Activated CD8-positive, alpha-beta memory T cell treated with anti-CD3 and anti-CD28 coated beads, Interleukin-2, amount 10 ng/mL, durations not matched to agents 7 days and 5 days (primary cell): Measurements from ENCODE around the gene SCTR. TPM values are rescaled to one million over a fixed set of nuclear protein-coding genes. Genes with fewer than 3 reads are reported as not detected.

Experiments
- ATAC-seq: fragments of 150-1000 bp; cut with Tn5 transposase; one replicate; pipeline ENCODE4 v1.10.0; 2021; ENCODE audit warnings: moderate library complexity
- CTCF ChIA-PET: fragments of 350-600 bp; sonication (Branson Sonifier 250); formaldehyde crosslinking; loops from one replicate; lab custom pipeline; 2021; ENCODE audit warnings: antibody characterized with exemption; lab: Charles Lee
- DNase-seq: peaks from one replicate; pipeline ENCODE4 v3.0.0-alpha.2; 2020
- H3K27ac Mint-ChIP-seq: one replicate; pipeline ENCODE4 v1.8.0; 2021; ENCODE audit warnings: mild to moderate bottlenecking, mixed read lengths
- H3K27me3 Mint-ChIP-seq: one replicate; pipeline ENCODE4 v1.8.0; 2021; ENCODE audit warnings: mixed read lengths
- H3K36me3 Mint-ChIP-seq: one replicate; pipeline ENCODE4 v1.8.0; 2021; ENCODE audit warnings: mild to moderate bottlenecking, mixed read lengths
- H3K4me1 Mint-ChIP-seq: one replicate; pipeline ENCODE4 v1.8.0; 2021; ENCODE audit warnings: mixed read lengths
- H3K4me3 Mint-ChIP-seq: one replicate; pipeline ENCODE4 v1.8.0; 2021; ENCODE audit warnings: mild to moderate bottlenecking, moderate library complexity, mixed read lengths
- H3K9me3 Mint-ChIP-seq: one replicate; pipeline ENCODE4 v1.8.0; 2022; ENCODE audit warnings: low read depth, mixed read lengths
- total RNA-seq, 2 experiments: library from RNA; stranded (reverse); gene quantifications; one replicate each; pipeline ENCODE4 v1.2.3, GENCODE V29; 2021

SCTR gene
- total RNA-seq, 2 experiments from 2014 or later = not detected

DNA sequence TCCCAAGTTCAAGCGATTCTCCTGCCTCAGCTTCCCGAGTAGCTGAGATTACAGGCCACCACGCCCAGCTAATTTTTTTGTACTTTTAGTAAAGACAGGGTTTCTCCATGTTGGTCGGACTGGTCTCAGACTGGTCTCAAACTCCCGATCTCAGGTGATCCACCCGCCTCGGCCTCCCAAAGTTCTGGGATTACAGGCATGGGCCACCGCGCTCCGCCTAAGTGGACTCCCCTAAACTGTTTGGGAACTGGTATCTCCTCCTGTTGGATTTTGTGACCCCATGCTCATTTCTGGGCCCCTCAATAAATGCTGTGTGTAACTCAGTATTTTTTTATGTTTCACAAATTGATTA lies 5.2 kb downstream of the SCTR start:
- DNase-seq (no peak), ATAC-seq (no peak)
- H3K36me3 Mint-ChIP-seq = no peaks in the 10 kb centered on the region
- H3K27me3 Mint-ChIP-seq = peaks cover 24% of the 10 kb centered on the region
- H3K4me1 Mint-ChIP-seq = no peaks in the 10 kb centered on the region
- no peak overlapping the region for H3K27ac Mint-ChIP-seq
- CTCF ChIA-PET = no interaction called here
- no peaks in the 10 kb centered on the region for H3K9me3 Mint-ChIP-seq
- no peak overlapping the region for H3K4me3 Mint-ChIP-seq

DNA sequence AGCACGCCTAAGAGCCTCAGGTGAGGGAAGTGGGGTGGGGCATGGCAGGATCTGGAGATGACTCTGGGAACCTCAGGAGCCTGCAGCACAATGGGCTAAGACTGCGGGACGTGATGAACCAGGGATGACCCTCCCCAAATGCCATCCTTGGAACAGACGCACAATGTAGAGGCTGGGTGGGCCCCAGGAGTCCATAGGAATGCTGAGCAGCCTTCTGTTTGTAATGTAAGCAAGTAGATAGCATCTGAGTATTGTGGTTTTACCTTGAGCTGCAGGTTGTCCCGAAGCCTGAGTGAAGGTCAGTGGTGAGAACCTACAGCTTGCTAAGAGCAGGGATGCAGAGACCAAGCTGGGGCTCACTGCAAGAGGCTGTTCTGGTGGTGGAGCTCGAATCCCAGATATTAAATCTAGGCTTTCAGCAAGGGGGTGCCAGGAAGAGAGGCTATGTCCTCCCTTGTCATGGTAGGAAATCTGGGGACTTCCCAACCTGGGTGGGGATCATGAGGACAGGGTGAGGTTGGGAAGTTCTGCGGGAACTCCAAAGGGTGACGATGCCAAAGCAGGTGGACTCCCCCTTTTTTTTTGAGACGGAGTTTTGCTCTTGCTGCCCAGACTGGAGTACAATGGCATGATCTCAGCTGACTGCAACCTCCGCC lies 5.8 kb downstream of the SCTR start:
- Mint-ChIP-seq H3K27me3 (peaks cover 21% of the 10 kb centered on the region), H3K27ac (no peak overlapping the region), H3K36me3 (no peaks in the 10 kb centered on the region), H3K9me3 (no peaks in the 10 kb centered on the region), H3K4me3 (no peak overlapping the region), H3K4me1 (no peaks in the 10 kb centered on the region)
- CTCF ChIA-PET = interaction anchor here (0.7 to 1.6 kb wide), 2 partner anchors 11 to 57 kb away, joined by 3 read pairs; no protein-coding TSS in a partner anchor
- no peak for DNase-seq
- no peak for ATAC-seq

DNA sequence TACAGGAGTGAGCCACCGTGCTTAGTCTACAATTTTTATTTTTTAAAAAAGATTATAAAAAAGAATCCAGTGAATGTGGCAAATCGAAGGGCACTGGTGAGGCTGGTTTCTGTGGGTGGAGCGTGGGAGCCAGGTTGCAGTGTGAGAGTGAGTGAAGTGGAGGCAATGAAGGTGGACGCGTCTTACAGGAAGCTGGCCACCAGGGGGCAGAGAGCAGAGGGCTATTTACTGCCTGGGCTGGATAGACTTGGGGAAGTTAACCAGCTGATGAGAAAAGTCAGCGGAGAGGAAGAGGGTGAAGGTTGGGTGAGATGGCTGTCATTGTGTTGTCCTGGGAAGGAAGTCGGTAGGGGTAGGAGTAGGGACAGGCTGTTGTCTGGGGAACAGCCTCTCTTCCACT lies 6.8 kb downstream of the SCTR start:
- H3K4me1 Mint-ChIP-seq = no peaks in the 10 kb centered on the region
- H3K9me3 Mint-ChIP-seq = no peaks in the 10 kb centered on the region
- ATAC-seq = peak; percentile 49
- DNase-seq = peak; percentile 59
- CTCF ChIA-PET = interaction anchor here (0.9 to 1.6 kb wide), 2 partner anchors 12 to 31 kb away, joined by 3 read pairs; no protein-coding TSS in a partner anchor
- H3K27me3 Mint-ChIP-seq = peaks cover 12% of the 10 kb centered on the region
- no peak overlapping the region for H3K27ac Mint-ChIP-seq
- no peak overlapping the region for H3K4me3 Mint-ChIP-seq
- H3K36me3 Mint-ChIP-seq = no peaks in the 10 kb centered on the region

DNA sequence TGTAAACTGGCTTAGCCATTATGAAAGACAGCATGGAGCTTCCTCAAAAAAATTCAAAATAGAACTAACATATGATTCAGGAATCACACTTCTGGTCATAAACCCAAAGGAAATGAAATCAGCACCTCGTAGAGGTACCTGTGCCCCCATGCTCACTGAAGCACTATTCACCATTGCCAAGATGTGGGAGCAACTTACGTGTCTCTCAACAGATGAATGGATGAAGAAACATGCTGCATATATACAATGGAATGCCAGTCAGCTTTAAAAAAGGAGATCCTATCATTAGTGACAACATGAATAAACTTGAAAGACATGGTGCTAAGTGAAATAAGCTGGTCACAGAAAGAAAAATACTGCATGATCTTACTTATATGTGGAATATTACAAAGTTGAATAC lies 8.2 kb downstream of the SCTR start:
- Mint-ChIP-seq H3K27me3 (peaks cover 9% of the 10 kb centered on the region), H3K36me3 (no peaks in the 10 kb centered on the region), H3K4me1 (no peaks in the 10 kb centered on the region), H3K27ac (no peak overlapping the region), H3K9me3 (no peaks in the 10 kb centered on the region), H3K4me3 (no peak overlapping the region)
- CTCF ChIA-PET = interaction anchor here (0.6 kb wide), 1 partner anchor 33 kb away, joined by 3 read pairs; no protein-coding TSS in a partner anchor
- ATAC-seq = no peak
- DNase-seq = no peak

DNA sequence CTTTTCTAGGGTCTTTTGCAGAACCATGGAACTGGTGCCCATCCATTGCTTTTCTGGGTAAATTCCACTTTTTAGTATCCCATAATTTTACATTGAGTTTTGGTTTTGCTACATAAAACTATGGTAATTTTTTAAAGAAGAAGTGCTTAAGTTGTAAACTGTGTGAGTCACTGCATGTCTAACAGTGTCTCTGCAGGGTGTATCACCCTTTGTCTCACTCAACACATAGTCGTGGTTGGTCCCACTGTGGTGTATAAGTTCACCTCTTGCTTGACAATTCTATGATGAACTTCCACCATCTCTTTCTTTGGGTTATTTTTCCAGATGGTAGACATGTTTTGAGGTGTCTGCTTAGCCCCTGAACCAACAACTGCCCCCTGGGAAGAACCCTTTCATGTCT lies 10.5 kb downstream of the SCTR start:
- H3K9me3 Mint-ChIP-seq = no peaks in the 10 kb centered on the region
- peaks cover 9% of the 10 kb centered on the region for H3K27me3 Mint-ChIP-seq
- no peak overlapping the region for H3K27ac Mint-ChIP-seq
- H3K4me3 Mint-ChIP-seq = no peak overlapping the region
- no peaks in the 10 kb centered on the region for H3K4me1 Mint-ChIP-seq
- H3K36me3 Mint-ChIP-seq = no peaks in the 10 kb centered on the region
- CTCF ChIA-PET = no interaction called here
- DNase-seq = no peak
- no peak for ATAC-seq

DNA sequence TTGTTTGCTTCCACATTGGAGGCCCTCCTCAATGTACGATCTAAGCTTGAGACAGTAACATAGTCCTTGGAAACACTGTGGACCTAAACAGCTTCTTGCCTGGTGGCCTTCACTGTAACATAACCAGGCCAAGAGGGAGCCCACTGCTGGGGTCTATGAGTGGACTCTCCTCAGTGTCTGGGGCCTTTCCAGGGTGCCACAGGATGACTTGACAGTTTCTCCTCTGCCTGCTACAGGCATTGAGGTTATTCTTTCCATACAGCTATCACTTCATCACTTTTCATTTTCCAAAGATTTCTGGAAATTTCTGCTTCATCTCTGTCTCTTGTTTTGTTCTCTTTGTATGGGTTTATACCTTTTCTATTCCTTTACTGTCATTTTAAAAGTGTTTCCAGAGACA lies 11.3 kb downstream of the SCTR start:
- Mint-ChIP-seq H3K4me1 (no peaks in the 10 kb centered on the region), H3K27me3 (peaks cover 9% of the 10 kb centered on the region), H3K4me3 (no peak overlapping the region), H3K36me3 (no peaks in the 10 kb centered on the region), H3K27ac (no peak overlapping the region), H3K9me3 (no peaks in the 10 kb centered on the region)
- DNase-seq (no peak), ATAC-seq (no peak)
- CTCF ChIA-PET = no interaction called here

DNA sequence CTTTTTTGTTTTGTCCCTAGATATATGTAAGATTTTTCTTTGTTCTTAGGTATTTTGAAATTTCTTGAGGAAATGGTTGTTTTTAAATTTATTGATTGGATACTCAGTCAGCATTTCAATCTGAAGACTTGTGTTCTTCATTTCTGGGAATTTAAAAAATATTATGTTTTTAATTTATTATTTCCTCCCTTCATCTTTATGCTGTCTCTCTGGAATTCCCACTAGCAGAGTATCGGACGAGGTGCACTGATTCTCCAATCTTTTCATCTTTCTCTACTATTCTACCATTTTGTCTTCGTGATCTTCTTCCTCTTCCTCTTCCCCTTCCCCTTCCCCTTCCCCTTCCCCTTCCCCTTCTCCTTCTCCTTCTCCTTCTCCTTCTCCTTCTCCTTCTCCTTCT lies 12.3 kb downstream of the SCTR start:
- no peak for ATAC-seq
- CTCF ChIA-PET = no interaction called here
- H3K4me1 Mint-ChIP-seq = no peaks in the 10 kb centered on the region
- no peak overlapping the region for H3K27ac Mint-ChIP-seq
- H3K4me3 Mint-ChIP-seq = no peak overlapping the region
- H3K27me3 Mint-ChIP-seq = peaks cover 9% of the 10 kb centered on the region
- no peaks in the 10 kb centered on the region for H3K9me3 Mint-ChIP-seq
- H3K36me3 Mint-ChIP-seq = no peaks in the 10 kb centered on the region
- no peak for DNase-seq

DNA sequence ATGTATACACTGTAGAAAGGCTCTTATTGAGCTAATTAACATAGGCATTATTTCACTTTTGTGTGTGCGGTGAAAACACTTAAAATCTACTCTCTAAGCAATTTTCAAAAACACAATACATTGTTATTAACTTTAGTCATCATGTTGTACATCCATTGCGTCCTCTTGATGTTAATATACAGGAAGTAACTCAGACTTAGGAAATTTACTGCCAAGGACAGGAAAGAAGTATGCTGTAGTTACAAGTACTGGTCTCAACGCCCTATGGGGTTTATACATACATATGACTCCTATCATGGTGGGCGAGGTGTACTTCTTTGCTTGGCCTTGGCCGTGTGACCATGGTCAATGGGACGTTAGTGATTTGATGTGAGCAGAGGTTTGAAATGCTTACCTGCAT lies 15.5 kb downstream of the SCTR start:
- H3K4me1 Mint-ChIP-seq = no peaks in the 10 kb centered on the region
- H3K27me3 Mint-ChIP-seq = no peaks in the 10 kb centered on the region
- ATAC-seq = no peak
- CTCF ChIA-PET = no interaction called here
- H3K9me3 Mint-ChIP-seq = no peaks in the 10 kb centered on the region
- no peak for DNase-seq
- H3K36me3 Mint-ChIP-seq = no peaks in the 10 kb centered on the region
- H3K27ac Mint-ChIP-seq = no peak overlapping the region
- H3K4me3 Mint-ChIP-seq = no peak overlapping the region

DNA sequence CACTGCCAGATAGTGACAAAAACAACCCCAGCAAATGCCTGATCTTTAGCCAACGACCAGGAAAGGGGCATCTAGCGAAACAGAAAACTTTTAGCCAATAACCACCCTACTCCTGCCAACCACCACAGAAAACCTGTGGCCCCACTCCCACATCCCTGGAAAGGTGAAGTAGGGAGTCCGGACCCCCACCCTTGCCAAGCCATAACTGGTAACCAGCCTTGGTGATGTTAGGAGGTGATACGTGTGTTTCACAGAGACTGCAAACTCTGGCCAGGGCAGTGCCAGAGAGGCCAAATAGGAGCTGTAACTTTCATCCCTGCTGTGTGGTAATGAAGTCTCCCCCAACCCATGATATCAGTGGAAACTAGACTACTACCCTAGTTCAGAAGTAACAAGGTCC lies 27.6 kb downstream of the SCTR start:
- Mint-ChIP-seq H3K4me3 (no peak overlapping the region), H3K27me3 (peaks cover 18% of the 10 kb centered on the region), H3K9me3 (peaks cover 17% of the 10 kb centered on the region), H3K27ac (no peak overlapping the region), H3K4me1 (no peaks in the 10 kb centered on the region), H3K36me3 (no peaks in the 10 kb centered on the region)
- DNase-seq = no peak
- no peak for ATAC-seq
- CTCF ChIA-PET = no interaction called here

DNA sequence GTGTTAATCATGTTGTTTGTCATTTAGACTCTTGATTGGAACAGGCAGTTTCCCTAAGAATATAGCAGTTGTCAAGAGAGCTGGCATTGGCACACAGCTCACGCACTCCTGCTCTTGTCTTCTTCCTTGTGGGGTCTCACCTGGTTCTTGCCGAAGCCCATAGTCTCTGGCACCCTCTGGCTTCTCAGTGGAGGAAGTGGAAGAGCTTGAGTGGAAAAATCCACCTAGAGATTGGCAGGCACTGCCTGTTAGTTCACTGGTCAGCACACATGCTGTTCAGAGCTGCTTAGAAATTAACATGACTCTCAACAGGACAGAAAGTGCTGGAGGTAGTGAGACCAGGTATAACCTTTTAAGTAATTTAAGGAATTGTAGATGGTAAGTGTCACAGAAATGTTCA lies 28.3 kb downstream of the SCTR start:
- Mint-ChIP-seq H3K36me3 (no peaks in the 10 kb centered on the region), H3K4me3 (no peak overlapping the region), H3K27me3 (peaks cover 18% of the 10 kb centered on the region), H3K27ac (no peak overlapping the region), H3K4me1 (no peaks in the 10 kb centered on the region), H3K9me3 (peaks cover 12% of the 10 kb centered on the region)
- ATAC-seq = no peak
- no peak for DNase-seq
- CTCF ChIA-PET = no interaction called here

DNA sequence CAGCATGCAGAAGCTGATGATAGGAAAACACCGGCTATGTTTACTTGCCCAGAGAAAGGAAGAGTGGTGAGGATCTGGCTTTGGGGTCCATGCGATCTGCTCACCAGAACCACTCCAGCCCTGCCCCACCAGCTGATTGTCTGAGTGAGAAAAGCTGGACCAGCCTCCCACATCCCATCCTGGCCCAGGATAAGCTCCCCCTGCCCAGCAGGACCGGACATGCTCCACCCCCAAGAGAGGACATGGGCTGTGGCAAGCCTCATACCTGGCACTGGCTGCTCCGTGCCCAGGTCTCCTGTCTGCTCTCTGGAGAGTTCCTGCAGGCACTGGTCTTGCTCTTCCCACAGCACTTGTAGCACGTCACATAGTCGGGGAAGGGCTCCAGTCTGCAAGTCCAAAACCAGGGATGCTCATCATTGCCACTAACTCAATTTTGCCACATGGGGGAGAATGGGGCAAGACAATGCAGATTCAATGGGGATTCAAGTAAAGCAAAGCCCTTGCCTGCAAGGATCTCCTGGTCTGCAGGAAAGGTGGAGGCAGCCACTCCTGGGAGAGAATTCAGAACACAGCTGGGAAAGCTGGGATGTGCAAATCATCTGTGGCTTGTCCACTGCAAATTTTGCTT lies 30.0 kb downstream of the SCTR start:
- H3K4me1 Mint-ChIP-seq = no peaks in the 10 kb centered on the region

DNA sequence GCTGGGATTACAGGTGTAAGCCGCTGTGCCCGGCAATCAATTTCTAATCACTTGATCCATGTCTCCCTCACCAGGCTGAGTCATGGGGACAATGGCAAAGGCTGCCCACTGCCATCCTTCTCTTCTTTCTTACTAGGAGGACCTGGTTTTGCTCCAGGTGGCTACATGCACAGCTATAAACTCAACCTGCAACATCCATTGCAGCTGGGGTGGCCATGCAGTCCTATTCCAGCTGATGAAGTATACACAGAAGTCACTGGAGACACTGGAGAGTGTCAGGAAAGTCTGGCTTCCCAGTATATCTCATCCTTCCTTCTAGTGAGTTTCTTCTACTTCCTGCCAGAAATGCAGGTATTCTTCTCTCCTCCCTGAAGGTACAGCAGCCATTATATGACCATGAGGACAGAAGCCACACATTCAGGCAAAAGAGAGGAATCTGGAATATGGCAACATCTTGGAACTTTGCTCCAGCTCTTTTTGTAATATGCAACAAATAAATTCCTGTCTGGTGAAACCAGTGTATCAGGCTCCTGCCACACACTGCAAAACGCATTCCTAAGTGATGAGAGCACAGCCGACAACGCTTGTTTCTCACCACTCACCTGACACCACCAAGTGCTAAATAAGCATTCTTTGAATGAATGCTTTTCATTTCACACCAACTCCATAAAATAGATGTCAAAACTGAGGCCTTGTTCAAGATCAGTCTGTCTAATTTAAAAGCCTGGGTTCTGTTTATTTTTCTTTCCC lies 32.3 kb downstream of the SCTR start:
- Mint-ChIP-seq H3K27me3 (peaks cover 2% of the 10 kb centered on the region), H3K9me3 (no peaks in the 10 kb centered on the region), H3K4me3 (no peak overlapping the region), H3K27ac (no peak overlapping the region), H3K36me3 (no peaks in the 10 kb centered on the region), H3K4me1 (no peaks in the 10 kb centered on the region)
- DNase-seq (no peak), ATAC-seq (no peak)
- CTCF ChIA-PET = no interaction called here

More for the DNA sequence above, 30.0 kb downstream of the SCTR start:
- Mint-ChIP-seq H3K36me3 (no peaks in the 10 kb centered on the region), H3K27me3 (peaks cover 13% of the 10 kb centered on the region), H3K27ac (no peak overlapping the region), H3K9me3 (peaks cover 4% of the 10 kb centered on the region), H3K4me3 (no peak overlapping the region)
- DNase-seq (no peak), ATAC-seq (no peak)
- CTCF ChIA-PET = no interaction called here

DNA sequence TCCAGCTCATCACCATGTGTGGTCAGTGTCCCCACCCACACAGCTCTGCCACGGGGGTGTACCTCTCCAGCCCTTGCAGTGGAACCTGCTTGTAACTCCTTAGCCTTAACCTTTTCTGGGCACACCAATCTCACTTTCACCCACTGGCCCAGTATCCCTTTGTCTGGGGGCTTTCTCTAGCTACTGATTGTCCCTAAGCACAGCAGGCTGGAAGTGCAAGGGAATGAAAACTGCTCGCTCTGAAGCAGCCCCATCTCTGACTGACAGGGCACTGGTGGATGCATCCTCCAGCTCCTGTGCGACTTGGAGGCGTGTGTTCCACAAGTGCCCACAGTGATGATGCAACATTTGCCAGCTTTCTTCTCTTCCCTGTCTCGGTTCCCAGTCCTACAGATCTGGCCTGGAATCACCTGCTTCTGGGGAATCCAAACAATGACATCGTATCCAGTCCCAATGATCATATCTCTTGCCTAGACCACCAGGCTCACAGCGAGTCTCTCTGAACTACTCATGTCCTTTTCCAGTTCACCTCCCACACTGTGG lies 33.6 kb downstream of the SCTR start:
- Mint-ChIP-seq H3K4me3 (no peak overlapping the region), H3K27ac (no peak overlapping the region), H3K27me3 (peaks cover 2% of the 10 kb centered on the region), H3K4me1 (no peaks in the 10 kb centered on the region), H3K36me3 (no peaks in the 10 kb centered on the region), H3K9me3 (no peaks in the 10 kb centered on the region)
- CTCF ChIA-PET = no interaction called here
- DNase-seq (no peak), ATAC-seq (no peak)

DNA sequence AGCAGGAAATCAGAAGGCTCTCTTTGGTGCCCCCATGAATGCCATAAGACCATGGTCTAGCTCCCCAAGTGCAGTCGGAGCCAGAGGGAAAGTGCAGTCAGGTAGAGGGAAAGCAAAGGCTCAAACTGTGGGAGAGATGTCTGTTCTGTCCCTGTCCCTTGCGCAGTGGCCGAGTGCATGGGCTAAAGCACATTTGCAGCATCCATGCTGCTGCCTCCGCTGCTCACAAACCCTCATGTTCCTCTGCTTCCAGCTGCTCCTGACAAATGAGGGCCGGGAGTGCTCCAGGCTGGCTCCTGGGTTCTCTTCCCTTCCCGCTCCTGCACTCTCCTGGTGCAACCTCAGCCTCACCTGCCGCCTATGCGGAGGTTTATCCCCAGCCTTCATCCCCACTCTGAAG lies 34.2 kb downstream of the SCTR start:
- no peaks in the 10 kb centered on the region for H3K36me3 Mint-ChIP-seq
- no peaks in the 10 kb centered on the region for H3K4me1 Mint-ChIP-seq
- ATAC-seq (no peak), DNase-seq (no peak)
- peaks cover 2% of the 10 kb centered on the region for H3K27me3 Mint-ChIP-seq
- no peak overlapping the region for H3K4me3 Mint-ChIP-seq
- H3K9me3 Mint-ChIP-seq = no peaks in the 10 kb centered on the region
- no peak overlapping the region for H3K27ac Mint-ChIP-seq
- CTCF ChIA-PET = no interaction called here
